HG03175 (cell line): ENCODE data around the gene GLRX.

Experiments
- ATAC-seq: cut with Tn5 transposase; IDR thresholded peaks from one replicate; pipeline ENCODE4 v1.9.1; 2021; ENCODE audit warnings: mild to moderate bottlenecking, moderate library complexity; ENCODE audit not compliant: unreplicated experiment

The GLRX gene, protein sequence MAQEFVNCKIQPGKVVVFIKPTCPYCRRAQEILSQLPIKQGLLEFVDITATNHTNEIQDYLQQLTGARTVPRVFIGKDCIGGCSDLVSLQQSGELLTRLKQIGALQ

DNA sequence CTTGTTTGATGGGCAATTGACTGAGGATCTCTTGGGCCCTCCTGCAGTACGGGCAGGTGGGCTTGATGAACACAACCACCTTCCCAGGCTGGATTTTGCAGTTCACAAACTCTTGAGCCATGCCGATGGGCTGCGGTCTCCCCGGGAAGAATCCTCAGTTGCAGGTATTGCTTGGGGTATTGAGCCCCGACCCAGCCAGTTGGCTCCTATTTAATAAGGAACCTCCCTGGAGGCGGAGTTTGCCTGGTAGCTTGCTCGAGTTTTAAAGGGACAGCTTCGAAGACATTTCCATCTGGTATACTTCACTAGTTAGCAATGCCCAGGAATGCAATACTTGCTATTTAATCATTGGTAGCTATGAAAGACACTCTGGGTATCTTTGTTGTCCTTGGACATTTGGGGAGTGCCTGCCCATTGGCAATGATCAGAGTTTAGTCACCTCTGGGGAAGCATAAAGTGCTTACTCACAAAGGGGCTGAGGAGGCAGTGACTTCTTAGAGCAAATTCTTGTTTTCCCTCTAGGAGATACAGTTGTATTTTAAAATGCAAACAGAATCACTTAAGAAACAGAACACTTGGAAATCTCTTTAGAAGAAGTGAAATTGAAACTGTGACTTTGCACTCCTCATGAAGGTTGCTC lies at the start of gene GLRX:
TSS of gene GLRX (minus strand) at position 185 of the 640 bp plus-strand sequence. CDS start at position 121, 64 bp downstream.
- peak; percentile 40 for ATAC-seq

DNA sequence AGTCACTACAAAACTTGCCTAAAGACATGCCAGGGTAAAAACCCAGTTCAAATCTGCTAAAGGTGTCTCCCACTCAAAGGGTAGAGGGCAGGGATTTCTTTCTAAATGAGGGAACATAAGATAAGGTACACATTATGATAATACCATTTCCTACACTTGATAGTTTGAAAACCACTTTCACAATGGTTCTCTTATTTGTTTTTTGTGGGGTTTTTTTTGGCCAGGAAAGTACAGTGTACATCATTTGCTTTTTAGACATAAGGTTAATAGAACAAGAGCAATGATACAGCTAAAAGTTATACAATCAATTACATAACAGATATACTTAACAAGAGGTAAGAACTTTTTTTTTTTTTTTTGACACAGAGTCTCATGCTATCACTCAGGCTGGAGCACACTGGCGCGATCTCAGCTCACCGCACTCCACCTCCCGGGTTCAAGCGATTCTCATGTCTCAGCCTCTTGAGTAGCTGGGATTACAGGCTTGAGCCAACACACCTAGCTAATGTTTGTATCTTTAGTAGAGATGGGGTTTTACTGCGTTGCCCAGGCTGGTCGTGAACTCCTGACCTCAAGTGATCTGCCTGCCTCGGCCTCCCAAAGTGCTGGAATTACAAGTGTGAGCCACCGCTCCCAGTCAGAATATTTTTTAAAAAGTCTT lies 48.8 kb upstream of the GLRX start:
- ATAC-seq, result no peak

DNA sequence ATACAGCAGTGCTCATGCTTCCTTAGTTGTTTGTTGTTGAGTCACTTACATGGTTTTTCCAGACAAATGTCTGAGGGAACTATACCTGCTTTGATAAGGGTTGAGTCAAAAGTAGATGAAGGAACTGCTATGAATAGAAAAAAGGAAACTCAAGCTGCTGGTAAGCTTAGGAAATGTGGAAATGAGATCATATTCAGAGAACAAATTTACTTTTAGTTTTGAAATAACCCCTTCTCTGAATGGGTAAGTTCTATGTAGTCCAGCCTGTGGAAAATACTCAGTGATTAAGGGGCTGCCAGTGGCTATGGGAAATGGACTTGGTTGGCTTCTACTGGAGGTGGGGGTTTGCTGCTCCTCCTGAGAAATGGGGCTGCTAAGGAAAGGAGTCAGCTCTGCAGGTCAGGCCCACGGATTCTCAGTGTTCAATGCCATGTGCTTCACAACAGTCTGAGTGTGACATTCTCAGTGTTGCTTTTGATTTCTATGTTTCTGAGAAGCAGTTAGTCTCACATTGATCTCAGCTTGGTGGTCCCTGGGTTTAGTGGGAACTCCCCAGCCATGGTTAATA lies 47.7 kb upstream of the GLRX start:
- ATAC-seq, result peak; percentile 54

DNA sequence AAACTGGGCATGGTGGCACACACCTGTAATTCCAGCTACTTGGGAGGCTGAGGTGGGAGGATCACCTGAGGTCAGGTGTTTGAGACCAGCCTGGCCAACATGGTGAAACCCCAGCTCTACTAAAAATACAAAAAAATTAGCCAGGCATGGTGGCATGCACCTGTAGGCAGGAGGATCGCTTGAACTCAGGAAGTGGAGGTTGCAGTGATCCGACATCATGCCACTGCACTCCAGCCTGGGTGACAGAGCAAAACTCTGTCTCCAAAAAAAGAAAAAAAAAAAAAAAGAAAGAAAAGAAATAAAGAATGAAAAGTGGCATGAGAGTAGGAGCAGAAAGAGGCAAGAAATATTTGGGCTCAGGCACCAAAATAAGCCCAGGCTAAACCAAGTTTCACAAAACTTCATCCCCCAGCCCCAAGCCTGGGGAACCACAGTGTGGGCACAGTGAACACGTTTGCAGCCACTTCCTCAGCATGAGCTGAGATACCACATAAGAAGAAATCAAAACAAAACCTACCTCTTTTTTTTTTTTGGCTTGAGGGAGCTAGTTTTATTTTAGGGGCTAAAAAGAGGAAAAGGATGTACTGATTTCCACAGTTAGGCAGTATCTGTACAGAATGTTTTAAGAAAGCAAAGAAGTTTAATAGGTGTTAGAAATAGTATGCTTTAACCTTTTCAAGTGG lies 46.8 kb upstream of the GLRX start:
- peak; percentile 48 for ATAC-seq

DNA sequence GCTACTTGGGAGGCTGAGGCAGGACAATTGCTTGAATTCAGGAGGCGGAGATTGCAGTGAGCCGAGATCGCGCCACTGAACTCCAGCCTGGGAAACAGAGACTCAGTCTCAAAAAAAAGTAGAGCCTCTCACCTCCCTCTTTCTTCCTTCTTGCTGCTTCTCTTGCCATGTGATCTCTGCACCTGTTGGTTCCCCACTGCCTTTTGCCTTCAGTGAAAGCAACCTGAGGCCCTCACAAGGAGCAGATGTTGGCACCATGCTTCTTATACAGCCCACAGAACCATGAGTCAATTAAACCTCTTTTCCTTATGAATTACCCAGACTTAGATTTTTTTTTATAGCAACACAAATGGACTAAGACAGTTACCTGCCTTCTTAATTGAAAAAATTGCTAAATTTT lies 45.6 kb upstream of the GLRX start:
- ATAC-seq, result no peak

DNA sequence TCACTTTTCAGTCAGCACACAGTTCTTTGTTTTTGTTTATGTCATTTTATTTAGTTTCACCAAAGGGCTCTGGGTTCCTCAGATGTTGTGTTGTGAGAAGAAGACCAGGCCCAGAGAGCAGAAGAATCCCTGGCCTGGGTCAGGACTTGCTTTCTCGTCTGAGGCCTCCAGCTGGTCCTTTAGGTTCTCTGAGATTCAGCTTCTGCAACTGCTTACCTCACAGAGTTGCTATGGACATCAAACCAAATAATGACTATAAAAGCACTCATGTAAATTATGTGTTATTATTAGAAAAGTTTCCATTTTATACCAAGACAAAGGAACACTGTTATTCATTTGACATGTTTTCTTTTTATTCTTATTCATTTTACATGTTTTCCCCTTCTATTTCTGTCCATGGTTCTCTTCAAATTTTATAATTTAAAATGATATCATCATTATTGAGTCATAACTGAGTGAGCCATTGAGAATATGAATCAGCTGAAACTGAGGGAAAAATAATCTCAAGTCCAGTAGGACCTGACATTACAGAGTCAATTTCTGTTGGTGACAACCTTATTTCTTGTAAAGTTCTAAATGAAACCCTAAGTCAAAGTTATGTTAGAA lies 44.0 kb upstream of the GLRX start:
- no peak for ATAC-seq

DNA sequence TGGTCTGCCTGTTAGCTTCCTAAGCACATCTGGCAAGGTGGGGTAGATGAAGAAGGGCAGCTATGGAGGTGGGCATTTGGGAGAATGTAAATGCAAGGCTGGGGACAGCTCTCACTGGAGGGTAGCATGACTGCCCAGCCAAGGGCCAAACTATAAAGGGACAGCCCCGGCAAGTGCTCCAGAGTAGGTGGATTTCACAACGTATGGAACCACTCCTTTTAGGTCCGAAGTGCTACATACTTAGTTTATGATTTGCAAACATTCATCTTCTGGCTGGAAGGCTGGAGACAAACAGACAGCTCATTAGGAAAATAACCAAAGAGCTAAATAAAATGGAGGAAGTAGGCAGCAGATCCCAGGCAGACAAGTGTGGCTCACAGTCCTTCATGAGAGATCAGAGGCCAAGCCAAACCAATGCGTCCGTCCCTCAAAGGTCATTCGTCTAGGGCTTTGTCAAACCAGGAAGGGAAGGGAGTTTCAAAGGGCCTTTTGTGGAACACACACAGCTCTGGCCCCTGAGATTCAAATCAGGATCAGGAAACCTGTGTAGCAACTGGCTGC lies 42.5 kb upstream of the GLRX start:
- no peak for ATAC-seq

DNA sequence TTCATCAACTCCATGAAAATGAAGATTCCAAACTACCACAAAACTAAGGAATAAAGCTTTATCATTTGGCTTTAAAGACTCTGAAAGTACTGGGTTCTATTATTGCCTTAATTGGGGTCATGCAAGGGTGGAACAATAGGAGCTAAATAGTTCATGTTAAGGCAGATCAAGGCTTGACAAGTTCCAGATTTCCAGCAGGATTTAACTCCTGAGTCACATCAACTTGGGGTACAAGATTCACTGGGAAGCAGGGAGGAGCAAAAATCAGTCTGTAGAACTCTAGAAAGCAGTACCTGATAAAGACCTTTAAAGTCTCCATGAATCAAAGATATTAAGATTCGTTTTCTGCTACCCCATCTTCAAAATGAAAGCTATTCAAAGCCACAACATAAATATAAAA lies 41.9 kb upstream of the GLRX start:
- ATAC-seq, result no peak

DNA sequence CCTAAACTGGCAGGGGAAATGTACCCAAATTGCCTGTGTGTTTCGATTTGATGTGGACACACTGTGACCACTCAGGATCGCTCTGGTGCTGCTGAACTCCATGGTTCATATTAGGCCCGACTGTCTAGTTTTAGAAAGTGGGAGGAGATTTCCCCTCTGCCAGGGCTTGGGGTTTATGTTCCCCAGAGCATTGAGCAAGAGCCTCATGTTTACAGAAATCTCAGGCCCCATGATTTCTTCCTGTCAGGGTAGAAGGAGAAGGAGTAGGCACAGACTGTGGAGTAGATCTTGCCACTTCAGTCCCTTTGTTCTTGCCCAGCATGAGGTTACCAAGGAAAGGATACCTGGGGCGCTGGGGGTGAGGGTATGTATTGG lies 40.8 kb upstream of the GLRX start:
- no peak for ATAC-seq

DNA sequence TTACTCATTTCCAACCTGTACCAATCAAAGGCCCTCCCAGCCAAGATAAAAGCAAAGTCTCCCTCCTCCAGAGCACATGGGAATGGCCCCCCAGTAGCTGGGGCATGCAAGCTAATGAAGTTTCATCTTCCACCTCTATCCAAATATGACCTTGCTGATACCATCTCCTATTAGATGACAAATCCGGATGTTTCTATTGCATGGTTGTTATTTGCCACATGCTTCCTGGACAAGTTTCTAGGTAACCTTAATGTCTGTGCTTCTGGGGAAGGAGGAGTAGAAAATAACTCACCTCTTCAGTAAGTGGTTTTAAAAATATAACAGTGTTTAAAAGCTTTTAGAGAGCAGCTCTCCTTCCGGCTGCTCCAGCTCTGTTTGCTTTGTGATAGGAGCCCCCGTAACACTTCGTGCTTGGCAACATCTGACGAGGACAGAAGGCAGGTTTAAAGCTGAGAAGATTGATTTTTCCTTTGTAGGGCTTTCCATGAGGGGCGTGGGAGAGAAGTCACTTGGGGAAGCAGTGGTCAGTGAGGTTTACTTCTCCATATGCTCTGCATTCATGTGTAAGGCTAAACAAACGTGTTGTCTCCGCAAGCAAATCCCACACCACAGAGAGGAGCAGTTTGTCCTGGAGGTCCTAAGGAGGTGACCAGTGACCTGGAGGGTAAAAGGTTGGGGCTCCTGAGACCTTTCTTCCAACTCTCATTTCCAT lies 40.3 kb upstream of the GLRX start:
- ATAC-seq, result no peak

DNA sequence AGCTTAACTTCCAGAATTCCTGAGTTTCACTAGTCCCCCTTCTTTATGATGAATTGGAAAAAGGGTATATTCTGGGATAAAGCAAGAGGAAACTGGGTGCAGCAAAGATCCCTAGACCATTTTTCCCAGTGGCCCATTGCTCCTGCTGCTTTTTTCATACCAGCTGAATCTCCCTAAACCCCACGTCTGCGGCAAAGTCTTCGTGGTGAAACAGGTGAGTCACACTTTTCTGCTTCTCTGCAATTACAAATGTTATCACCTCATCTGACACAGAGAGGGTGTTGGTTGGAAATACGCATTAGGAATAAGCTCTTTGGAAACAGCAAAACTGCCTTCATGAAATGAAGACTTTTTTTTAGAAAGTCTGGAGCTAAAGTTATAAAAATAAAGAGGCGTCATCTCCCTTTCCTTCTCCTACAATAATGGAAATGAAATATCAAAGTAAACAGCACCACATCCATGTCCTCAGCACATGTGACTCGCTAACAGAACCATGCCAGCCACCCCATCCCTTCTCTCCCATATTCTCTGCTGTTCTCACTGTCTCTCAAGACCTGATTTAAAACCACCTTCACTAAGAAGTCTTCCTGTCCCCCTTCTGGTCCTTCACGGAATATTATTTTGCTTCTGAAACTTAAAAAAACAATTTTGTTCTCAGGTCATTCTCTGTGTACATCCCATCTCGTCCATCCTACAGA lies 39.5 kb upstream of the GLRX start:
- ATAC-seq, result no peak

DNA sequence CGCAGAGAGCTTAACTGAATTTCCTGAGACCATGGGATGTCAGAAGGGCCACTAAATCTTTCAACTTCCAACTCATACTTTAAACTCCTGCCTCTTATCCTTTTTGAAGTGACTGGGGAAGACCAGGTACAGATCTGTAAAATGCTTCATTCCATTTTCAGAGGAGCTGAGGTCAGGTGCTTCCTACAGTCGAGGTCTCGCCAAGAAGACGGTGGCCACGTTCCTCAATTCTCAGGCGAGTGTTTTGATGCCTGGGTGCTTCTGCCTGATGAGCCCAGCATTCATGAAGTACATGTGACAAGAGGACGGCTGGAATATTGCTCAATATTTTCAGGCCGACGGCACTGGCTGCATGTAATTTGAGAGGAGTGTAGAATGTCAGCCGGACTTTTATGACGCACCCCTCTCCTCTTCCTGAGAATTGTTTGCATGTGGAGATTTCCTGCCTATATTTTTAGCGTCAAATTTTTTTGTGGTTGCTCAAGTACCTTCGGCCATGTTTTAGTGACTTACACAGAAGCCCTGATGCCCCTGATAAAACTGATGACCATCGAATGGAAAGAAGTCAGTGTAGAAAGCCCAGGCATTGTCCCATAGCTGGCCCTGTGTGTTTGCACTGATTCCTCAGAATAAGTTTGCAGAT lies 38.8 kb upstream of the GLRX start:
- no peak for ATAC-seq

DNA sequence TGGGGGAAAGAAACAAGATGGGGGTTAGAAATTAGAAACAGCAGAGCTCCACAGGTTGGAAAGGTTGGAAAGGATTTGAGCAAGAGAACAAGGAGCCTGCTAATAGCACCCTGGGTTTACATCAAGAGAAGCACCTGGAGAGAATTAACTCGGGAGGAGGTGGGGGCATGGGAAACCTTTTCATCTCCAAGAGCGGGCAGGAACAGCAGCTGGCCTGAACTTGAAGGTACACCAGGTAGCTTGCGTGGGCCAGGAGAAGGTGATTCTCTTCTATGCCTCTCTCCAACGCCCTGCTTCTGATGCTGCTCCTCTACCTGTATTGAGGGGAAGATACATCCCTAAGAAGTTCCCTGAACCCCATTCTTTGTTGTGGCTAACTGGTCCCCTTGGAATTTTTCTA lies 37.1 kb upstream of the GLRX start:
- ATAC-seq, result no peak

DNA sequence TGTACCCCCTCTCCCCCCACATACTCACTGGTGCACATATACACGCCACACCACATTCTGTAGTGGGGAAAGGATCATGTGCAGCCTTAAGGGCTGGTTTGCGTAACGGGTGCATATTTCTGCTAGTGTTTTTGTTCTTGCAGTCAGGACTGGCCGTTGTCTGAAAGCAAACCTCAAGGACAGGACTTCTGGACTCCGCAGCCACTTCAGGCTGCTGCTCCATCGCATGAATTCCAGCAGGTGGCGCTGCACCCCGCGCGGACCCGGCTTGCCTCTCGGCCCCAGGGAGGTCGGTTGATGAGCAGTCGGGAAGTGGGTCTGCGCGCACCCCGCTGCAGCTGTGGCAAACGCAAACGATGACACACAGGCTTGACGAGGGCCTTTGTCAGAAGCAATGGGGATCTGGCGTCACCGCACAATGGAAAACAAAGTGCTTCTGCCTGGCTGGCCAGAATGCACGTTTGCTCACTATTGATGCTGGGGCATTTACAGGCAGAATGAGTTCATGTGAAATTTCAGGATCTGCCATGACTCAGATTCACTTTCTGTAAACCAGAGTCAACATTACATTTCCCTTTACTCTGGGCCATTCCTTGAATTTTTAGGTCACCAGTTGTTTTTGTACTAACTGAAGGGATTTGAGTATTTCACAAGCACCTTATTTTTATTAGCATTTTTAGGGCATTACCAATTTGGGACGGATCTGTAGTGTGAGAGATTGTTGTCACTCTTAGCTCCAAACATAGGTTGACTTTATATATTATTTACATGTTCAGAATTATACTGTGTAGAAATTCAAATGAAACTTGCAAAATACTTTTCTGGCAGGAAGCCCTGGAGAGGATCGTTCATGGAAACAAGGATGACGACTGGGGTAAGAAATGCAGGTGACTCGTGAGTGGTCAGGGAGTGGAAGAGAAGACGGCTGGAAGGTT lies 36.4 kb upstream of the GLRX start:
- ATAC-seq, result peak; percentile 97

DNA sequence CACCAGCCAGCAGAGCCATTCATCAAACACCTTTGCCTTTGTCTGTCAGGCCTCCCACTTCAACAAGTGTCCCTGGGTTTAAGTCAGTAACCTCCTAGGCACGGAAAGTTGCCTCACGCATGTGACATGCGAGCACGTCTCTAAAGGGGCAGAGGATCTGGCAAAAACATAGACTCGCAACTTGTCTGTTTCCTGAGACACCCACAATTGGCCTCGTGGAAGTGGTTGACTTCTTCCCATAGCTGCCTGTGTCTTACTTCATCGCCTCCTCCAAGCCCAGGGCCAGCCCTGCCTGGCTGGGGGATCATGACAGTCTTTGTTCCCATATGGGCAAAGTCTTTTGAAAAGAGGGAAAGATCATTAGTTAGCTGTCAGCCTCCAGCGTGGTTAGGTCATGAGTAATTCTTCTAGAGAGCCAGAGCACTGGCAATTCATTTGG lies 35.5 kb upstream of the GLRX start:
- no peak for ATAC-seq

DNA sequence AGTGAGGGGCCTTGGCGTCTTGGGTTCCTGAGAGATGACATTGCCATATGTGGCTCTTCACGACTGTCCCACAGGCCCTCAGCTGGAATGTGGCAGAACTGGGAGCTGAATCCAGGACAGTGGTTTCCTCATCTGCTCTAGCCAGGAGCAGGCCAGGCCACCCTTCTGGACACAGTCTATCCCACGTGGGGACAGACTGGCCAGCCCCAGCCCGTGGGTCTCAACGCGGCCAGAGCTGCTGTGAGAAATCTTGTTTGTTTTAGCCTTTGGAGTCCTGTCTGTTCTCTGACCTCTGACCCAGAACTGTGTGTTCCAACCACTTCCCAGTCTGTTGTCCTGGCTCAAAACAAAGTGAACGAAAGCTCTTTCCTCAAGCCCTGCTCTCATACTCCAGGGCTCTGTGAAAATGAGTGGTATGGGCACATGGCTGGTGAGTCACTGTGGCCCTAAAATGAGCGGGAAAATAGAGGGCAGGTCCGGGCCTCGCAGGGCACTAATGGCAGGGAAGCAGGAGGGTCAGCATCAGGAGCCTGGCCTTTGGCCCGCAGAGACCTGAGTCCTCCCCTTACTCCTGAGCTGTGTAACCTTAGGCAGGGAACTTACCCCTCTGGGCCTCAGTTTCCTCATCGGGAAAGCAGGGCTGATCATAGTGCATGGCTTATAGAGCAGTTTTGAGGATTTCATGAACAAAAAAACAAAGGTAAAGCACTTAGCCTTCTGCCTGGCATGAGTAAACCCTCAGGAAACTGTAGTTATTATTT lies 34.8 kb upstream of the GLRX start:
- ATAC-seq, result no peak

DNA sequence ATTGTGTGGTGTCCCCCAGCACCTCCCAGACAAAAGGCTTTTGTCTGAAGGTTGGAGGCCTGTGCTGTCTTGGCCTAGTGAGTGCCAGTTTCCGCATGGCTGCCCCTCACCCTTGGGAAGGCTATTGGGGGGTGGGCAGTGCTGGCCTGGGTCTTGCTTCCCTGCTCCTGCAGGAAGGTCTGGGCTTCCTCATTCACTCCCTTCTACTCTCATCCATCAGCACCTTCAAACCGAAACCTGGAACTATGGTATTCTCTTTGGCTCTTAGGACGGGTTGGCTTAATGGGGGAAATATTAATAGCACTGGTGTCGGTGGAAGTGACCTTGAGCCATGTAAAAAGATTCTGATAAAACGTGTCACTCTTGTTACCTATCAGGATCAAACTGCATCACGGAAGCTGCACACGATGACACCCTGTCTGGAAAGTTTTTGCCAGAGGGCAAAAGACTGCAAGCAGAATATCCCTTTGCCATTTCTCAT lies 34.0 kb upstream of the GLRX start:
- no peak for ATAC-seq
